A549 treated with RU486 at 1 μM for 4 hours (cell line): ENCODE measurements around the gene OR4C16. TPM values are rescaled to one million over a fixed set of nuclear protein-coding genes. Genes with fewer than 3 reads are reported as not detected.

Experiments used
- total RNA-seq: library from RNA; stranded (reverse); fragments of 200-300 nt; extraction: Qiagen RNA extraction; gene quantifications from 5 replicates; pipeline ENCODE4 v1.2.3, GENCODE V29; 2022; ENCODE audit warnings: low read depth

OR4C16 gene
- total RNA-seq = not detected in 5 replicates

GRCh38 chr11:55571828-55572227 lies at the start of gene OR4C16:
TSS of gene OR4C16 (plus strand) at chr11:55572128. CDS start at chr11:55572128, 0 bp downstream.

GRCh38 chr11:55554169-55554568 lies 17.8 kb upstream of the OR4C16 start, which contains the start of gene OR4C15:
TSS of gene OR4C15 (plus strand) at chr11:55554469. CDS start at chr11:55554469, 0 bp downstream.

GRCh38 chr11:55607545-55607944 lies 35.6 kb downstream of the OR4C16 start, which contains the start of gene OR4C11:
TSS of gene OR4C11 (minus strand) at chr11:55607645. CDS start at chr11:55604373, 3,272 bp downstream.

Other genes with a start within 250 kb of the OR4C16 start
- not detected in 5 replicates for gene OR4A16, start 228.9 kb upstream of the OR4C16 start, total RNA-seq
- not detected in 5 replicates for gene OR4A15, start 204.2 kb upstream of the OR4C16 start, total RNA-seq
- gene OR4C15, start 17.7 kb upstream of the OR4C16 start, total RNA-seq = not detected in 5 replicates
- gene OR4C11, start 35.5 kb downstream of the OR4C16 start, total RNA-seq = not detected in 5 replicates
- gene OR4P4, start 63.0 kb downstream of the OR4C16 start, total RNA-seq = not detected in 5 replicates
- gene OR4S2, start 76.2 kb downstream of the OR4C16 start, total RNA-seq = not detected in 5 replicates
- gene OR4C6, start 90.1 kb downstream of the OR4C16 start, total RNA-seq = not detected in 5 replicates
- not detected in 5 replicates for gene OR5D13, start 201.3 kb downstream of the OR4C16 start, total RNA-seq
- gene OR5D14, start 223.4 kb downstream of the OR4C16 start, total RNA-seq = not detected in 5 replicates
- not detected in 5 replicates for gene OR5L1, start 239.2 kb downstream of the OR4C16 start, total RNA-seq
- gene OR5D18, start 247.5 kb downstream of the OR4C16 start, total RNA-seq = not detected in 5 replicates